Raji (cell line): ENCODE measurements around the gene ZMIZ2.

Experiments
- POLR2A ChIP-seq: IDR thresholded peaks from 2 replicates; pipeline ENCODE4 v1.6.1; 2011; ENCODE audit warnings: low read depth, low read length, control low read depth; ENCODE audit not compliant: insufficient read depth

ZMIZ2 gene

DNA sequence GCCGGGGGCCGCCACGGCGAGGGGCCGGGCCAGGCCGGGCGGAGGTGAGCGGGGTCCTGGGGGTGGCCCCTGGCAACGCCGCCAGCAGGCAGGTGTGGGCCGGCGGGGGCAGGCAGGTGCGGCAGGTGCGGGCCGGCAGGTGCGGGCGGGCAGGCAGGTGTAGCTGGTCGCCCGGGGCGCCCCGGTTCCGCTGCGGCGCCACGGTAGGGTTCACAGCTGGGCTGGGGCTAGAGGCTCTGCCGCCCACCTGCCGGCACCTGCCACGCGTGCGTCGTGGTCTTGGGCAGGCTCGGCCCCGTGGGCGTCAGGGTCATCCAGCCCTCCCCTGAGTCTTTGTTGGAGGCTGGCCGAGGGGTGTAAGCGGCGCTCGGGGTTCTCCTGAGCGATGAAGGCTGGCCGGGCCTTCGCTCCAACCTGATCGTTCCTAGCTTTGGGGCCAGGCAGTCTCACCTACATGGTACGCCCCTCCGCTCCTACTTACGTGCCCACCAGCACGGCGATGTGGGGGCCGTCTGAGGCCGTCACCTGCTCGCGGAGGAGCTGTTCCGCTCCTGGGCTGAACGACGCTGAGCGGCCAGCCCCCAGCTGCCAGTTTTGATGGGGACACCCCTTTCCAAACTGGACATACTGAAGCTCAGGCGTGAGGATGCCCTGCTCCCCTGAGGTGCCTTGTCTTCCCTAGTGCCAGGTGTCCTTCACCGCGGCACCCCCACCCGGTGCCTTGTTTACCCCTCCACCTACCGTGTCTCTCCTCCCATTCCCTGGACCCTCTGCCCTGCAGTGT lies 493 bp downstream of the ZMIZ2 start:
- TF ChIP-seq POLR2A: no peak; the same call in 1 of the 2 replicates

DNA sequence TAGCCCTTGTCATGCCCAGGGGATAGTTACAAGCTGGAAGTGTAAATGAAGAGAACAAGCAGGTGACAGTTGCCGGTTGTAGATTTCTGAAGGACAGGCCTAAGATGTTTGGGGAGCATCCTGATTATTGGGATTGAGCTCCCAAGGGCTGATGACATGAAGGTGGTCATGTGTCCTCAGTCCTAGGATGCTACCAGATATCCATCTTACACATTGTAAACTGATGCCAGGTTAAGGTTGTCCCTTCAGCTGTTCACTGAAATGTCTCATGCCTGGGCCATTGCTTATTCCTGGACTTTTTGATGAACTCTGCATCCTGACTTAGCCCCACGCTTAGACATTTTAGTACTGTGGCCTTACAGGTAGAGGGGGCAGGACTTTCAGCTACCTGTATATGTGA lies 1.3 kb downstream of the ZMIZ2 start:
- no peak for TF ChIP-seq POLR2A

DNA sequence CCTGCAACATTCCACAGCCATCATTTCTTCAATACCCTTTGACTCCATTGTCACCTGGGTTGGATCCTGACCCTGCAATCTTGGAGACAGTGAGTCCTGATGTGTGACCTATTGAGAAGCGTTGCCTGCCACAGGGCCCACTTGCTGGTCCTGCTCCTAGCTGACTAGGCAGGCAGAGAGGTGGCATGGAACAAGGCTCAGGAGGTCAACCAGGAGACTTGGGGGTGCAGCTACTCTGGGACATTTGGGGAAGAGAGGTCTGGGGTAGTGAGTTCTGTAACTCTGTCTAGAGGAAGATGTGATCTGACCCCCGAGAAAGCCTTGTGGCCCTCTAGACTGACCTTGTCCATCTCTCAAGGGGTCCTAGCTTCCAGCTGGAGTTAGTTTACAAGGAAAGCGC lies 1.8 kb downstream of the ZMIZ2 start:
- TF ChIP-seq POLR2A: no peak

DNA sequence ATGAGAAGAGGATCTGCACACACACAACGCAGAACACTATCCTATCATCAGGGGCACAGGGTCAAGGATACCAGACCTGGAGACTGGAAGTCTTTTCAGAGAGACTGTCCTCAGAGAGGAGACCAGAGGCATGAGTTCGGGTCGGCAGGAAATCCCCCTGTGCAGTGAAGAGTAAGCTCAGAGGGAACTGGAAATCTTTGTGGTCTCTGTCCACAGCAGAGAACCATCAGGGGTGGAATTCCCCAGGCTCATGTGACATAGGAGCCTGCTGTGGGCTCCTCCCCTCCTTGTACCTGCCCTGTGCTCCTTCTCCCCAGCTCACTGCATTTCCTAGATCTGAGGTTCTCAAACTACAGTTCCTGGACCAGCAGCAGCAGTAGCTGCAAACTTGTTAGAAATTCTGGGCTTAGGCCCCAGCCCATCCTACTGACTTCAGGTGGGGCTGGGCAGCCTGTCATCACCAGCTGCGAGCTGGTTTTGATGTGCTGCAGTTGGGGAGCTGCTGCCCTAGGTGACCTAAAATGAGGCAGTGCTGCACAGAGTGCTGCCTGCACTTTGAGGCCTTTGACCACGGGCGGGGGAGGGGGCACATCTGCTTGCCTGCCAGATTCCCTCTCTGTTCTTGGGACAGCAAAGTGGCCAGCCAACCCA lies 2.4 kb downstream of the ZMIZ2 start:
- TF ChIP-seq POLR2A: 0 out of 2 replicates have a peak, but pooled peaks have one; percentile 8

GRCh38 chr7:44752822-44753221 lies 4.2 kb downstream of the ZMIZ2 start:
- TF ChIP-seq POLR2A: no peak

DNA sequence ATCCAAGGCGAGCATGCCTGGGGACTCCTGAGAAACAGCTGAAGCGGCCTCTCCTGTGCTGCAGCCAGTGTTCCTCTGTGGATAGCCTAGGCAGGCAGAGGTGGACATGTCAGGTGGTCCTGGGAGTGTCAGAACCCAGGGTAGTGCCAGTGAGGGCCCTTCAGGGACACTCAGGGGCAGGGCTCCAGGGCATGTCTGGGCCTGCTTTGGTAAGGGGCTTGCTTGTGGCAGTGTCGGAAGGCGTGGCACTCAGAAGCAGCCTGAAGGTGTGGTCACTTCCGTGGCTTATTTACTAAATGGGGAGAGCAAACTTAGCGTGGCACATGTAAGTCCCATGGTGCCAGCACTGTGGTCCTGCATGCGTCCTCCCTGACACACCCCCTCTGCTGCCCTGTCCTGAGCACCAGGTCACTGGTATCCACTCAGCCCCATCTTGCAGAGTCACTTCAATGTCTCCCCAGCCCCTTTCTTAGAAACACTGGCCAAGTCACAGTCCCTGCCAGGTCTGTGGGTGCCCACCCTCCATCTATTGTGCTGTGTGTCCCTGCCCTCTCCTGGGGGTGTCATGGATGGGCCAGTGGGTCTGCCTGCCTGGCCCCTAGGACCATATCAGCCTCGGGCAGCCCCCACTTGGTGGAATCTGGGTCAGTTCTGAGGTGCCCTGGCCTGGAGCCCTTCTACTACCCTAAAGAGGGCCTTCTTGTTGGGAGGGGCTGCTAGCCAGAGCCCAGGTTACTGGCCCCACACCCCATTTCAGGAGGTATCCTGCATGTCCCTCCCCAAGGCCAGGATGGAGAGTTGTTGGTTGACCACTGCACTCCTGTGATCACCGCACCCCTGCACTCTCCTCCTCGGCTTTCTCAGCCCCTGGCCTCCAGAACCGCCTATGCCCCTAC lies 6.4 kb downstream of the ZMIZ2 start:
- TF ChIP-seq POLR2A: no peak

GRCh38 chr7:44755698-44756627 lies 7.3 kb downstream of the ZMIZ2 start:
- TF ChIP-seq POLR2A: no peak

DNA sequence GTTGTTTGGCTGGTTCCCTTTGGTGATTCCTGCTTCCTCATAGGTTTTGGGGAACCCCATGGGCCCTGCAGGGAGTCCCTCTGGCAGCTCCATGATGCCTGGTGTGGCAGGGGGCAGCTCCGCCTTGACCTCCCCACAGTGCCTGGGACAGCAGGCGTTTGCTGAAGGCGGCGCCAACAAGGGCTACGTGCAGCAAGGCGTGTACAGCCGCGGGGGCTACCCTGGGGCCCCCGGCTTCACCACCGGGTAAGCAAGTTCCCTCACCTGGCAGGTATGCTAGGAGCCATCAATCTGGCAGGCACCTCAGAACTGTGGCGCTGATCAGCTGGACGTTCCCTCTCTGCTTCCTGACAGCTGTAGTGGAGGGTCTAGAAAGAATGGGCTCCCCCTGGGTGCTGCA lies 8.3 kb downstream of the ZMIZ2 start:
- TF ChIP-seq POLR2A: no peak

GRCh38 chr7:44757311-44757710 lies 8.7 kb downstream of the ZMIZ2 start:
- no peak for TF ChIP-seq POLR2A

DNA sequence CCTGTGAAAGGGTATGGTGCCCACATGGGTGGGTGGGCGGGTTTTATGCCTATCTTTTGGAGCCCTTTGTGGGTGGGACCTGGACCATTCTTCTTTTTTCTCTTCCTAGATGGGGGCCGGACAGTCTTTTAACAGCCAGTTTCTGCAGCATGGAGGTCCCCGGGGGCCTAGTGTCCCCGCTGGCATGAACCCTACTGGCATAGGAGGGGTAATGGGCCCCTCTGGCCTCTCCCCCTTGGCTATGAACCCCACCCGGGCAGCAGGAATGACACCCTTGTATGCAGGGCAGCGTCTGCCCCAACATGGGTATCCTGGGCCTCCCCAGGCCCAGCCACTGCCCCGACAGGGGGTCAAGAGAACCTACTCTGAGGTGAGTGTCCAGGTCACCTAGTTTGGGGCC lies 9.1 kb downstream of the ZMIZ2 start:
- no peak for TF ChIP-seq POLR2A

DNA sequence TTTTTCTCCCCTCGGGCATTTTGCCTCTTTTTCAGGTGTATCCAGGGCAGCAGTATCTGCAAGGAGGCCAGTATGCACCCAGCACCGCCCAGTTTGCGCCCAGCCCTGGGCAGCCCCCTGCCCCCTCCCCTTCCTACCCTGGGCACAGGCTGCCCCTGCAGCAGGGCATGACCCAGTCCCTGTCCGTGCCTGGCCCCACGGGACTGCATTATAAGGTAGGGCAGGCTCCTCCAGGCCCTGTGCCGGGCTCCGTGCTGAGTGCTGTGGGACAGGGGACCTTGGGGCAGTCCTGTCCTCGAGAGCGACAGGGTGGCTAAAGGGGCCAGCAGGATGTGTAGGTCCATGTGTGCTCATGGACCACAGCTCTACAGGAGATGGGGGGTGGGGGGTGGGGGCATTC lies 10.6 kb downstream of the ZMIZ2 start:
- TF ChIP-seq POLR2A: no peak

DNA sequence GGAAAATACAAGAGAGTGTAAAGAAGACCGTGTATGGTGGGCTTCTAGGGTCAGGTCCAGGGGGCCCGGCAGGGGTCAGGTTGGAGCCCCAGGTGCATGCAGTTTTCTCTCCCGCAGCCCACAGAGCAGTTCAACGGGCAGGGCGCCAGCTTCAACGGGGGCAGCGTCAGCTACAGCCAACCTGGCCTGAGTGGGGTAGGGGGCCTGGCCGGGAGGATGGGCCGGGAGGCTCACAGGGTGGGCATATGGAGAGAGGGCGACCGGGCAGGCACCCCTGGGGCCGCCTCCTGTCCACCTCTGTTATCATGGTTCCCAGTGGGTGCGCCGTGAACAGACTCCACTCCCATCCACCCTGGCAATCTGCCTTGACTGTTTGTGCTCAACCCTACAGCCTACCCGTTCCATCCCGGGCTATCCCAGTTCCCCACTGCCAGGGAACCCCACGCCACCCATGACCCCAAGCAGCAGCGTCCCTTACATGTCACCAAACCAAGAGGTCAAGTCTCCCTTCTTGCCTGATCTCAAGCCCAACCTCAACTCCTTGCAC lies 11.5 kb downstream of the ZMIZ2 start:
- TF ChIP-seq POLR2A: no peak

- no peak for TF ChIP-seq POLR2A
Observed at GRCh38 chr7:44761207-44762161, 12.8 kb downstream of the ZMIZ2 start.
